ENCODE results near the gene FBXW12.

FBXW12 gene

GRCh38 chr3:48372377-48372770 is 355 bp downstream of the FBXW12 start:
- Histone ChIP-seq H3K27ac (ENCODE audit: low read depth in 2 of 2, low read length in 2 of 2) (no peak overlapping the region), H3K4me3 (ENCODE audit: low read length in 2 of 2) (no peak overlapping the region), H3K27me3 (ENCODE audit: control insufficient read depth in 2 of 2, insufficient read depth in 2 of 2, low read length in 2 of 2) (no peaks in the 10 kb centered on the region), H3K9ac (ENCODE audit: low read depth in 1 of 2, low read length in 2 of 2) (no peak overlapping the region), H3K9me3 (ENCODE audit: control insufficient read depth in 2 of 2, low read length in 2 of 2) (no peaks in the 10 kb centered on the region), H3K36me3 (ENCODE audit: control insufficient read depth in 2 of 2, insufficient read depth in 2 of 2, low read length in 2 of 2) (no peaks in the 10 kb centered on the region), H3K4me1 (ENCODE audit: control insufficient read depth in 2 of 2, insufficient read depth in 2 of 2, low read length in 2 of 2) (peaks cover 2% of the 10 kb centered on the region in 2 donors)

GRCh38 chr3:48372862-48373435 is 930 bp downstream of the FBXW12 start:
- H3K9ac ChIP-seq (ENCODE audit: low read depth in 1 of 2, low read length in 2 of 2): no peak overlapping the region
- H3K36me3 ChIP-seq (ENCODE audit: control insufficient read depth in 2 of 2, insufficient read depth in 2 of 2, low read length in 2 of 2): no peaks in the 10 kb centered on the region
- H3K4me3 ChIP-seq (ENCODE audit: low read length in 2 of 2): no peak overlapping the region
- no peaks in the 10 kb centered on the region for H3K9me3 ChIP-seq (ENCODE audit: control insufficient read depth in 2 of 2, low read length in 2 of 2)
- no peak overlapping the region for H3K27ac ChIP-seq (ENCODE audit: low read depth in 2 of 2, low read length in 2 of 2)
- H3K27me3 ChIP-seq (ENCODE audit: control insufficient read depth in 2 of 2, insufficient read depth in 2 of 2, low read length in 2 of 2): no peaks in the 10 kb centered on the region
- H3K4me1 ChIP-seq (ENCODE audit: control insufficient read depth in 2 of 2, insufficient read depth in 2 of 2, low read length in 2 of 2): peaks cover 2% of the 10 kb centered on the region in 2 donors

GRCh38 chr3:48387634-48388033 is 15.6 kb downstream of the FBXW12 start:
- Histone ChIP-seq H3K27me3 (ENCODE audit: control insufficient read depth in 2 of 2, insufficient read depth in 2 of 2, low read length in 2 of 2) (no peaks in the 10 kb centered on the region), H3K36me3 (ENCODE audit: control insufficient read depth in 2 of 2, insufficient read depth in 2 of 2, low read length in 2 of 2) (no peaks in the 10 kb centered on the region), H3K4me1 (ENCODE audit: control insufficient read depth in 2 of 2, insufficient read depth in 2 of 2, low read length in 2 of 2) (no peaks in the 10 kb centered on the region), H3K4me3 (ENCODE audit: low read length in 2 of 2) (no peak overlapping the region), H3K27ac (ENCODE audit: low read depth in 2 of 2, low read length in 2 of 2) (no peak overlapping the region), H3K9me3 (ENCODE audit: control insufficient read depth in 2 of 2, low read length in 2 of 2) (no peaks in the 10 kb centered on the region), H3K9ac (ENCODE audit: low read depth in 1 of 2, low read length in 2 of 2) (no peak overlapping the region)

- H3K9me3 ChIP-seq (ENCODE audit: control insufficient read depth in 2 of 2, low read length in 2 of 2): no peaks in the 10 kb centered on the region
- H3K4me1 ChIP-seq (ENCODE audit: control insufficient read depth in 2 of 2, insufficient read depth in 2 of 2, low read length in 2 of 2): no peaks in the 10 kb centered on the region
- H3K27ac ChIP-seq (ENCODE audit: low read depth in 2 of 2, low read length in 2 of 2): no peak overlapping the region
- H3K36me3 ChIP-seq (ENCODE audit: control insufficient read depth in 2 of 2, insufficient read depth in 2 of 2, low read length in 2 of 2): no peaks in the 10 kb centered on the region
- no peaks in the 10 kb centered on the region for H3K27me3 ChIP-seq (ENCODE audit: control insufficient read depth in 2 of 2, insufficient read depth in 2 of 2, low read length in 2 of 2)
- H3K4me3 ChIP-seq (ENCODE audit: low read length in 2 of 2): no peak overlapping the region
- no peak overlapping the region for H3K9ac ChIP-seq (ENCODE audit: low read depth in 1 of 2, low read length in 2 of 2)
These were observed 16.9 kb downstream of the FBXW12 start for GRCh38 chr3:48388966-48389365.

- H3K4me3 ChIP-seq (ENCODE audit: low read length in 2 of 2): no peak overlapping the region
- H3K27me3 ChIP-seq (ENCODE audit: control insufficient read depth in 2 of 2, insufficient read depth in 2 of 2, low read length in 2 of 2): no peaks in the 10 kb centered on the region
- no peaks in the 10 kb centered on the region for H3K4me1 ChIP-seq (ENCODE audit: control insufficient read depth in 2 of 2, insufficient read depth in 2 of 2, low read length in 2 of 2)
- no peaks in the 10 kb centered on the region for H3K9me3 ChIP-seq (ENCODE audit: control insufficient read depth in 2 of 2, low read length in 2 of 2)
- no peaks in the 10 kb centered on the region for H3K36me3 ChIP-seq (ENCODE audit: control insufficient read depth in 2 of 2, insufficient read depth in 2 of 2, low read length in 2 of 2)
- H3K9ac ChIP-seq (ENCODE audit: low read depth in 1 of 2, low read length in 2 of 2): no peak overlapping the region
- H3K27ac ChIP-seq (ENCODE audit: low read depth in 2 of 2, low read length in 2 of 2): no peak overlapping the region
These were observed 22.4 kb downstream of the FBXW12 start for GRCh38 chr3:48394391-48394790.

- no peak overlapping the region for H3K9ac ChIP-seq (ENCODE audit: low read depth in 1 of 2, low read length in 2 of 2)
- H3K27ac ChIP-seq (ENCODE audit: low read depth in 2 of 2, low read length in 2 of 2): no peak overlapping the region
- no peak overlapping the region for H3K4me3 ChIP-seq (ENCODE audit: low read length in 2 of 2)
- no peaks in the 10 kb centered on the region for H3K27me3 ChIP-seq (ENCODE audit: control insufficient read depth in 2 of 2, insufficient read depth in 2 of 2, low read length in 2 of 2)
- no peaks in the 10 kb centered on the region for H3K9me3 ChIP-seq (ENCODE audit: control insufficient read depth in 2 of 2, low read length in 2 of 2)
- H3K4me1 ChIP-seq (ENCODE audit: control insufficient read depth in 2 of 2, insufficient read depth in 2 of 2, low read length in 2 of 2): no peaks in the 10 kb centered on the region
- H3K36me3 ChIP-seq (ENCODE audit: control insufficient read depth in 2 of 2, insufficient read depth in 2 of 2, low read length in 2 of 2): no peaks in the 10 kb centered on the region
These were observed 23.7 kb downstream of the FBXW12 start for GRCh38 chr3:48395714-48396113.

GRCh38 chr3:48397767-48398681 is 26.0 kb downstream of the FBXW12 start:
- Histone ChIP-seq H3K27ac (ENCODE audit: low read depth in 2 of 2, low read length in 2 of 2) (no peak overlapping the region), H3K36me3 (ENCODE audit: control insufficient read depth in 2 of 2, insufficient read depth in 2 of 2, low read length in 2 of 2) (peaks cover 0 to 1% of the 10 kb centered on the region in 2 donors), H3K4me1 (ENCODE audit: control insufficient read depth in 2 of 2, insufficient read depth in 2 of 2, low read length in 2 of 2) (no peaks in the 10 kb centered on the region), H3K9ac (ENCODE audit: low read depth in 1 of 2, low read length in 2 of 2) (no peak overlapping the region), H3K9me3 (ENCODE audit: control insufficient read depth in 2 of 2, low read length in 2 of 2) (no peaks in the 10 kb centered on the region), H3K27me3 (ENCODE audit: control insufficient read depth in 2 of 2, insufficient read depth in 2 of 2, low read length in 2 of 2) (no peaks in the 10 kb centered on the region), H3K4me3 (ENCODE audit: low read length in 2 of 2) (no peak overlapping the region)

GRCh38 chr3:48398701-48399386 is 26.8 kb downstream of the FBXW12 start:
- Histone ChIP-seq H3K27ac (ENCODE audit: low read depth in 2 of 2, low read length in 2 of 2) (no peak overlapping the region), H3K36me3 (ENCODE audit: control insufficient read depth in 2 of 2, insufficient read depth in 2 of 2, low read length in 2 of 2) (peaks cover 0 to 8% of the 10 kb centered on the region in 2 donors), H3K9ac (ENCODE audit: low read depth in 1 of 2, low read length in 2 of 2) (no peak overlapping the region), H3K4me1 (ENCODE audit: control insufficient read depth in 2 of 2, insufficient read depth in 2 of 2, low read length in 2 of 2) (no peaks in the 10 kb centered on the region), H3K27me3 (ENCODE audit: control insufficient read depth in 2 of 2, insufficient read depth in 2 of 2, low read length in 2 of 2) (no peaks in the 10 kb centered on the region), H3K9me3 (ENCODE audit: control insufficient read depth in 2 of 2, low read length in 2 of 2) (no peaks in the 10 kb centered on the region), H3K4me3 (ENCODE audit: low read length in 2 of 2) (no peak overlapping the region)

GRCh38 chr3:48399387-48400172 is 27.6 kb downstream of the FBXW12 start:
- Histone ChIP-seq H3K9ac (ENCODE audit: low read depth in 1 of 2, low read length in 2 of 2) (no peak overlapping the region), H3K27ac (ENCODE audit: low read depth in 2 of 2, low read length in 2 of 2) (no peak overlapping the region), H3K27me3 (ENCODE audit: control insufficient read depth in 2 of 2, insufficient read depth in 2 of 2, low read length in 2 of 2) (no peaks in the 10 kb centered on the region), H3K9me3 (ENCODE audit: control insufficient read depth in 2 of 2, low read length in 2 of 2) (no peaks in the 10 kb centered on the region), H3K4me1 (ENCODE audit: control insufficient read depth in 2 of 2, insufficient read depth in 2 of 2, low read length in 2 of 2) (no peaks in the 10 kb centered on the region), H3K36me3 (ENCODE audit: control insufficient read depth in 2 of 2, insufficient read depth in 2 of 2, low read length in 2 of 2) (peaks cover 5 to 13% of the 10 kb centered on the region in 2 donors), H3K4me3 (ENCODE audit: low read length in 2 of 2) (no peak overlapping the region)

Data from mucosa of rectum (tissue), 2 donors.